HepG2 (cell line): ENCODE results near the gene DAZL. TPM values are rescaled to one million over a fixed set of nuclear protein-coding genes. Genes with fewer than 3 reads are reported as not detected.
A peak's percentile ranks its signal among the peaks of the same experiment; 100 is the strongest.

Experiments used
- FLYWCH1 ChIP-seq: sonication (generic); formaldehyde crosslinking; IDR thresholded peaks from 2 replicates; pipeline ENCODE4 v1.8.1; 2023; ENCODE audit warnings: mild to moderate bottlenecking, missing genetic modification reagents
- GABPA ChIP-seq, 2 experiments: IDR thresholded peaks; 2 replicates each; pipeline ENCODE4 v1.6.1; 2011 to 2016; ENCODE audit warnings: low read depth in 2 of 2, low read length in 1 of 2, missing biosample characterization in 1 of 2, missing genetic modification characterization in 1 of 2
- HHEX ChIP-seq: IDR thresholded peaks from 2 replicates; pipeline ENCODE4 v1.6.1; 2016; ENCODE audit warnings: control low read depth
- HMGA1 ChIP-seq: sonication (generic); formaldehyde crosslinking; conservative IDR thresholded peaks from 2 replicates; pipeline ENCODE4 v1.4.0; 2020; ENCODE audit warnings: missing genetic modification reagents
- MAFF ChIP-seq: IDR thresholded peaks from 2 replicates; pipeline ENCODE4 v1.6.1; 2011; ENCODE audit warnings: low read depth, low read length, improper control_type of control experiment
- NFAT5 ChIP-seq: sonication (generic); formaldehyde crosslinking; IDR thresholded peaks from 2 replicates; pipeline ENCODE4 v1.4.0; 2020; ENCODE audit warnings: missing genetic modification reagents
- NFE2L2 ChIP-seq: fragments of 150-350 bp; IDR thresholded peaks from 2 replicates; pipeline ENCODE4 v1.6.1; 2014; ENCODE audit warnings: low read length
- NFYC ChIP-seq: IDR thresholded peaks from 2 replicates; pipeline ENCODE4 v1.6.1; 2016; ENCODE audit warnings: missing genetic modification reagents, missing compliant biosample characterization
- ZBTB25 ChIP-seq: IDR thresholded peaks from 2 replicates; pipeline ENCODE4 v1.6.1; 2018; ENCODE audit warnings: missing genetic modification reagents
- ZNF343 ChIP-seq: sonication (generic); formaldehyde crosslinking; IDR thresholded peaks from 2 replicates; pipeline ENCODE4 v1.4.0; 2020; ENCODE audit warnings: mild to moderate bottlenecking, missing genetic modification reagents
- ZNF580 ChIP-seq: IDR thresholded peaks from 2 replicates; pipeline ENCODE4 v1.6.1; 2016; ENCODE audit warnings: low read depth, borderline replicate concordance
- ZNF615 ChIP-seq: sonication (generic); formaldehyde crosslinking; IDR thresholded peaks from 2 replicates; pipeline ENCODE4 v1.5.0; 2020; ENCODE audit warnings: mild to moderate bottlenecking, missing genetic modification reagents, borderline replicate concordance
- ZNF616 ChIP-seq: sonication (generic); formaldehyde crosslinking; IDR thresholded peaks from 2 replicates; pipeline ENCODE4 v1.5.0; 2020; ENCODE audit warnings: low read depth, mild to moderate bottlenecking, missing genetic modification reagents
- ZNF784 ChIP-seq: sonication (generic); formaldehyde crosslinking; IDR thresholded peaks from 2 replicates; pipeline ENCODE4 v1.5.1; 2020; ENCODE audit warnings: missing genetic modification reagents, mild to moderate bottlenecking, borderline replicate concordance
- ZSCAN21 ChIP-seq: sonication (generic); formaldehyde crosslinking; IDR thresholded peaks from 2 replicates; pipeline ENCODE4 v1.8.0; 2022; ENCODE audit warnings: mild to moderate bottlenecking, missing genetic modification reagents, moderate library complexity, borderline replicate concordance
- polyA plus RNA-seq, 8 experiments: library from polyadenylated mRNA; depleted of rRNA in 3 of 8; stranded (reverse) in 7 of 8; unstranded in 1 of 8; fragments of >200 nt; fragmentation: Illumina TruSeq in 4 of 8; extraction: Trizol in 4 of 8; gene quantifications; 2 replicates each; pipeline versions ENCODE4 v1.2.1 to v1.2.3, GENCODE V29; 2011 to 2016; ENCODE audit warnings: low read depth in 4 of 8, missing spikeins in 1 of 8, mixed read lengths in 1 of 8; ENCODE audit not compliant: insufficient read depth in 1 of 8
- total RNA-seq, 5 experiments: library from RNA; depleted of rRNA; stranded (reverse); fragments of >200 nt; fragmentation: Illumina TruSeq; extraction: Trizol; gene quantifications; 2 replicates each; pipeline ENCODE4 v1.2.3, GENCODE V29; 2016; ENCODE audit warnings: low read depth in 1 of 5
- TF ChIP-seq, protein P1 (sequence below), 2 experiments: fragments of 450-650 bp in 1 of 2; sonication (generic) in 1 of 2; formaldehyde crosslinking; IDR thresholded peaks; 2 replicates each; pipeline versions ENCODE4 v1.5.0 to v1.8.0; 2020 to 2022; ENCODE audit warnings: mild to moderate bottlenecking in 1 of 2, missing genetic modification reagents in 1 of 2
- TF ChIP-seq, protein P2 (sequence below): sonication (generic); formaldehyde crosslinking; IDR thresholded peaks from 2 replicates; pipeline ENCODE4 v1.5.0; 2020; ENCODE audit warnings: mild to moderate bottlenecking, missing genetic modification reagents, moderate library complexity
- TF ChIP-seq, protein P3 (sequence below): sonication (generic); formaldehyde crosslinking; IDR thresholded peaks from 2 replicates; pipeline ENCODE4 v1.8.1; 2023; ENCODE audit warnings: mild to moderate bottlenecking, missing genetic modification reagents

Gene DAZL
- total and polyA plus RNA-seq, 2 of the 13 experiments (the other 11 are each of a cell fraction or from before 2014, with no cell fraction given), result not detected

DNA sequence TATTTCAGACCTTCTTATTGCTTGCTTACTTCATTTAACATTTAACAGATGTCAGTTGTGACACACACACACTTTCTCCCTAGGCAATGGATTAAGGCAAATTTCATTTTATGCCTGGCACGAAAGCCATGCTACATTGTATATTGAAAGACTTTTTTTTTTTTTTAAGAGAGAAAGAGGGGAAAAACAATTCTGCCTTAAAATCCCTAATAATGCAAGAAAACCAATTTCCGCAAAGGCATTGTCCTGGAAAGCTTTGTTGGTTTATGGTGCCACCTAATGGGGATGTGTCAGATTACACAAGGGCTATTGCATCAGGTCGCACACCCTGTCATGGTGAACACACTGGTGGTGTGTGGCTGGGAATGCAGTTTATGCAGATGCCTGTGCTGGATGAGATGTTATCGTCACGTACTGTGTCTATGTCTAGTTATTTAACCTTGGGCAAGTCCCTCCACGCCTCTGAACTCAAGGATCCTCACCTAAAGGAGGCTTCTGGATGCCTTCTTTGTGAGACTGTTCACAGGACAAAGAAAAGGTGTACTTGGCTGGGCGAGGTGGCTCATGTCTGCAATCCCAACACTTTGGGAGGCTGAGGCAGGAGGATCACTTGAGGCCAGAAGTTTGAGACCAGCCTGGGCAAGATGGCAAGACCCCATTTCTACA, 54.4 kb downstream of the DAZL start (continued):
- no peak for TF ChIP-seq NFYC (CRISPR knock-in tag)
- TF ChIP-seq MAFF, result no peak
- TF ChIP-seq FLYWCH1 (CRISPR knock-in tag), result no peak
- TF ChIP-seq ZBTB25 (CRISPR knock-in tag), result peak; percentile 68; the same call in 1 of the 2 replicates
- no peak for TF ChIP-seq HHEX (CRISPR knock-in tag)
- no peak for TF ChIP-seq ZSCAN21
- TF ChIP-seq, protein P1, sequence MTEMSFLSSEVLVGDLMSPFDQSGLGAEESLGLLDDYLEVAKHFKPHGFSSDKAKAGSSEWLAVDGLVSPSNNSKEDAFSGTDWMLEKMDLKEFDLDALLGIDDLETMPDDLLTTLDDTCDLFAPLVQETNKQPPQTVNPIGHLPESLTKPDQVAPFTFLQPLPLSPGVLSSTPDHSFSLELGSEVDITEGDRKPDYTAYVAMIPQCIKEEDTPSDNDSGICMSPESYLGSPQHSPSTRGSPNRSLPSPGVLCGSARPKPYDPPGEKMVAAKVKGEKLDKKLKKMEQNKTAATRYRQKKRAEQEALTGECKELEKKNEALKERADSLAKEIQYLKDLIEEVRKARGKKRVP (CRISPR knock-in tag; IDR thresholded peaks at IDR 0.05), result peak; percentile 90 to 99
- no peak for TF ChIP-seq ZNF343 (CRISPR knock-in tag)
- no peak for TF ChIP-seq ZNF616 (CRISPR knock-in tag)
- TF ChIP-seq HMGA1 (CRISPR knock-in tag), result no peak
- no peak for TF ChIP-seq ZNF615 (CRISPR knock-in tag)
- TF ChIP-seq NFE2L2, result no peak
- TF ChIP-seq GABPA (IDR thresholded peaks at IDR 0.05; ENCODE audit: low read depth, low read length), result no peak
- TF ChIP-seq GABPA (CRISPR knock-in tag; IDR thresholded peaks at IDR 0.05; ENCODE audit: low read depth), result no peak
- no peak for TF ChIP-seq ZNF784
- TF ChIP-seq ZNF580 (CRISPR knock-in tag), result 0 out of 2 replicates have a peak, but pooled peaks have one; percentile 42
- no peak for TF ChIP-seq NFAT5 (CRISPR knock-in tag)
- TF ChIP-seq, protein P2, sequence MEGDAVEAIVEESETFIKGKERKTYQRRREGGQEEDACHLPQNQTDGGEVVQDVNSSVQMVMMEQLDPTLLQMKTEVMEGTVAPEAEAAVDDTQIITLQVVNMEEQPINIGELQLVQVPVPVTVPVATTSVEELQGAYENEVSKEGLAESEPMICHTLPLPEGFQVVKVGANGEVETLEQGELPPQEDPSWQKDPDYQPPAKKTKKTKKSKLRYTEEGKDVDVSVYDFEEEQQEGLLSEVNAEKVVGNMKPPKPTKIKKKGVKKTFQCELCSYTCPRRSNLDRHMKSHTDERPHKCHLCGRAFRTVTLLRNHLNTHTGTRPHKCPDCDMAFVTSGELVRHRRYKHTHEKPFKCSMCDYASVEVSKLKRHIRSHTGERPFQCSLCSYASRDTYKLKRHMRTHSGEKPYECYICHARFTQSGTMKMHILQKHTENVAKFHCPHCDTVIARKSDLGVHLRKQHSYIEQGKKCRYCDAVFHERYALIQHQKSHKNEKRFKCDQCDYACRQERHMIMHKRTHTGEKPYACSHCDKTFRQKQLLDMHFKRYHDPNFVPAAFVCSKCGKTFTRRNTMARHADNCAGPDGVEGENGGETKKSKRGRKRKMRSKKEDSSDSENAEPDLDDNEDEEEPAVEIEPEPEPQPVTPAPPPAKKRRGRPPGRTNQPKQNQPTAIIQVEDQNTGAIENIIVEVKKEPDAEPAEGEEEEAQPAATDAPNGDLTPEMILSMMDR (CRISPR knock-in tag), result peak; percentile 91
- TF ChIP-seq, protein P3, sequence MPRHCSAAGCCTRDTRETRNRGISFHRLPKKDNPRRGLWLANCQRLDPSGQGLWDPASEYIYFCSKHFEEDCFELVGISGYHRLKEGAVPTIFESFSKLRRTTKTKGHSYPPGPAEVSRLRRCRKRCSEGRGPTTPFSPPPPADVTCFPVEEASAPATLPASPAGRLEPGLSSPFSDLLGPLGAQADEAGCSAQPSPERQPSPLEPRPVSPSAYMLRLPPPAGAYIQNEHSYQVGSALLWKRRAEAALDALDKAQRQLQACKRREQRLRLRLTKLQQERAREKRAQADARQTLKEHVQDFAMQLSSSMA, result no peak
